CD4-positive, alpha-beta T cell treated with Interleukin-15 for 1 hour (primary cell): ENCODE measurements around the gene EXOC6.

Experiments
- DNase-seq: peaks from one replicate; pipeline ENCODE4 v3.0.0-alpha.2; 2020

EXOC6 gene

GRCh38 chr10:93030409-93030808 lies 182.1 kb downstream of the EXOC6 start:
- DNase-seq, result no peak

GRCh38 chr10:93032105-93032808 lies 183.9 kb downstream of the EXOC6 start:
- DNase-seq, result no peak

GRCh38 chr10:93032809-93033137 lies 184.5 kb downstream of the EXOC6 start:
- no peak for DNase-seq

- no peak for DNase-seq
These were observed 186.1 kb downstream of the EXOC6 start for GRCh38 chr10:93034426-93034825.

GRCh38 chr10:93039110-93039509 lies 190.8 kb downstream of the EXOC6 start:
- DNase-seq, result no peak

GRCh38 chr10:93039721-93040120 lies 191.4 kb downstream of the EXOC6 start:
- no peak for DNase-seq

GRCh38 chr10:93054486-93054885 lies 206.2 kb downstream of the EXOC6 start:
- DNase-seq, result no peak

- DNase-seq, result no peak
These were observed 209.8 kb downstream of the EXOC6 start for GRCh38 chr10:93058139-93058538.

GRCh38 chr10:93059975-93060886 lies 211.9 kb downstream of the EXOC6 start, which contains the start of gene CYP26C1:
Gene CYP26C1, plus strand, starts transcription at chr10:93060798. Its CDS starts 466 bp downstream, at chr10:93061264.
- DNase-seq, result no peak

- no peak for DNase-seq
These were observed 212.7 kb downstream of the EXOC6 start for GRCh38 chr10:93060887-93061593.

GRCh38 chr10:93061594-93062513 lies 213.5 kb downstream of the EXOC6 start:
- no peak for DNase-seq

- DNase-seq, result no peak
These were observed 214.3 kb downstream of the EXOC6 start for GRCh38 chr10:93062514-93063143.

- no peak for DNase-seq
These were observed 215.0 kb downstream of the EXOC6 start for GRCh38 chr10:93063144-93063976.

- no peak for DNase-seq
These were observed 215.8 kb downstream of the EXOC6 start for GRCh38 chr10:93063977-93064660.

- no peak for DNase-seq
These were observed 216.7 kb downstream of the EXOC6 start for GRCh38 chr10:93064874-93065660.

- no peak for DNase-seq
These were observed 217.6 kb downstream of the EXOC6 start for GRCh38 chr10:93065675-93066543.

GRCh38 chr10:93066544-93066913 lies 218.2 kb downstream of the EXOC6 start:
- no peak for DNase-seq
